CD4-positive, alpha-beta T cell treated with Interleukin-4 for 4 hours (primary cell): ENCODE data around the gene CPA3.

Source experiments
- DNase-seq: peaks from one replicate; pipeline ENCODE4 v3.0.0-alpha.2; 2020

Gene CPA3

GRCh38 chr3:148865049-148865448 is at the start of gene CPA3:
Gene CPA3, plus strand, starts transcription at chr3:148865296. Its CDS starts 12 bp downstream, at chr3:148865308.
- DNase-seq, result no peak

- no peak for DNase-seq
Measured at GRCh38 chr3:148815316-148816110, 49.6 kb upstream of the CPA3 start.

- no peak for DNase-seq
Measured at GRCh38 chr3:148816427-148816826, 48.7 kb upstream of the CPA3 start.

- no peak for DNase-seq
Measured at GRCh38 chr3:148816981-148817525, 48.0 kb upstream of the CPA3 start.

DNA sequence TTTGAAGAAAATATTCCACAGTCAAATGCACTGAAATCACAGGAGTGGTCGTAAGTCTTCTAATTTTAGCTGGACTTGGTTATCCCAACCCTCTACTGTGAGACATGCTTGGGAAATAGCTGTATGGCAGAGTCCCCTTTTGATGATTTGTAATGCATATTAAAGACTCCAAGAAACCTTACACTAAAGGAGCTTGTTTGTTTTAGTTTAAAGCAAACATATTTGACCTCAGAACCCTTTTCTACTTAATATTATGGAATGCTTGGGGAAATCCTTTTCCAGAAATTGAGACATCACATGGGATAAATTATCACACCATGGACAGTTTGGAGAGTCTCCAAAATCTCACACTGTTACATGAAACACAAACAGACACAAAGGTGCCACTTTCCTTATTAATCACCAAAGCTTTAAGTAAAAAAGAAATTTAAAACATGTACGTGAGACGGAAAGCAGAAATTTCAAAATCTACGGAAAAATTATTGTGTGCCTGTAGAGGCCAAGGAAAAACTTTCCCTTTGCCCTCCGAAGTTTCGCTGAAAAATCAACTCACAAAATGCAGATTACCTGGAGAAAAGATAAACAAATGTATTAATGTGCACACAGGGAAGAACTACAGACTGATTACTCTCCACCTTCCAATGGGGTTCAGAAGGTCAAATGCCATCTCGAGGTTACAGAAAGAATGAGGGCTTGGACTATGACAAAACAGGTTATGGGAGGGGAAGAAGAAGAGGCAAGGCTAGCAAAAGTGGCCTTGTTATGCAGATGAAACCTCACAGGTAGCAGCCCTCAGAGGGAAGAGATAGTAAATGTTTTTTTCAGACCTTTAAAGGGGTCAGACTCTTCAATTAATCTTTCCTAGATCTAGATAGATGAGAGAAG is 44.5 kb upstream of the CPA3 start:
- DNase-seq, result no peak

DNA sequence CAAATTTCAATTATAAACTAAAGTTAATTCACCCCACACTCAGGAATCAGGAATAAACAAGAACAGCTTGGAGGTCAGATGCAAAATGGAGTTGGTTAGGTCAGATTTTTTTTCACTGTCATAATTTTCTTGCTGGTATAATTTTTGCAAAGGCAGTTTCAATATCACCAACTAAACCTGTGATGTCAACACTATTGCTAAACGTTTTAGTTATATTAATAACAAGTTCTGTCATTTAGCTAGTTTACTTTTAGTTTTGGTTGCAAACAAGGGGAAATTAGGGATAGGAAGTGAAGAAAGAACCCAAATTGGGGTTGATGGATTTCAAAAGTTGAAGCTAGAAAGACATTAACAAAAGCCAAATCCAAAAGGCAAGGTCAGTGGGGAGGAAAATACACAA is 42.1 kb upstream of the CPA3 start:
- no peak for DNase-seq

DNA sequence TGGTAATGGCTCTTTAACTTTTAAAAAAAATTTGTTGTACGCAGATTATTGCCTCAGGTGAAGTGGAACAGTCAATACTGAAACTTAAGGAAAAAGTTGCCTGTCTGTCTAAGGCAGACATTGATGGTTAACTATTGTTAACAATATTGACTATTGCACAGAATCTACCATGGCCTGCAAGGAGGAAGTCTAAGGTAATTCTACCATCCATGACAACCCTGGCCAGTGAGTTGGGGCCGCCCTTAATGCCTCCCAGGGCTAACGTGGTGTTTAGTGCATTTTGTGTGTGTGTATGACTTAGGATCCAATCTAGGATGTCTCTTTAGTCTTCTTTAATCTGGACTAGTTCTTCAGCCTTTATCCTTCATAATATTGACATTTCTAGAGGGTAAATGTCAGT is 39.6 kb upstream of the CPA3 start:
- no peak for DNase-seq

DNA sequence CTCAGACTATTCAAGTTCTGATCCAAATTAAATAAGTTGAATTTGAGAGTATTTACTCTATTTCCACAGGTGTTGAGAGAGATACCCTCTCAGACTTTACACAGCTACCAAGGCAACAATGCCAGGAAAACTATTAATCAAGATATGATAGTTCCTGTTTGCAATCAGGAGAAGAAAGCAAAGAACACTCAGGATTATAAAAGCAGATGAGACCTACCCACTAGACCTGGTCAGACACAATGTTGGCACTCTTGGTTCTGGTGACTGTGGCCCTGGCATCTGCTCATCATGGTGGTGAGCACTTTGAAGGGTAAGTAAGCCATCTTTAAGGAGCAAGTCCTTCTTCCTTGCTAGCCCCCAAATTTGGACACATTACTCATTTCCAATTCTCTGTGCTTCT is 37.5 kb upstream of the CPA3 start, which contains the start of gene CPB1:
CPB1 (plus strand) TSS at position 227 of the 400 bp plus-strand sequence; CDS start at position 240, 13 bp downstream.
- DNase-seq, result no peak

DNA sequence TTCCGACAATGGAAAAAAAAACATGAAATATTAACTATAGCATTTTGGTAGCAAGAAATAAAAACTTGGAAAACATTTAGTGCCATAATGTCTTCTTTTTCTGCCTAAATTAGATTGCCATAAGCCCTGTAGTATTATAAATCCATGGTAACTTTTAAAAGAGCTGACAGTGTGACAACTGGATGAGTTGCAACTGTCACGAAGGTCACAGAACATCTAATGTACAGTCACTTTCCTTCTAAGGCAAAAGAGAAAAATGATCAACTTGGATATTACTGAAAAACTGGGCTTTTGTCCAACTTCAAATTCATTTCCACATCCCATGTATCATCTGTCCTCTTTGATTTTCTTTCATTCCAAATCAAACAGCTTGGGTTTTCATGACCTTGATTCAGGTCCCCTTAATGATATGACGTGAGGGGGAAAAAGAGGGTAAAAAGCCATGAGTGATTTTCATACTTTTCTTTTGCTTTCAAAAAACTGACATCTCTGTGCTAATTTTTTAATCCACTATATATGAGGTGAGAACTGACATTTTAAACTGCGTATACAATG is 36.9 kb upstream of the CPA3 start:
- no peak for DNase-seq

DNA sequence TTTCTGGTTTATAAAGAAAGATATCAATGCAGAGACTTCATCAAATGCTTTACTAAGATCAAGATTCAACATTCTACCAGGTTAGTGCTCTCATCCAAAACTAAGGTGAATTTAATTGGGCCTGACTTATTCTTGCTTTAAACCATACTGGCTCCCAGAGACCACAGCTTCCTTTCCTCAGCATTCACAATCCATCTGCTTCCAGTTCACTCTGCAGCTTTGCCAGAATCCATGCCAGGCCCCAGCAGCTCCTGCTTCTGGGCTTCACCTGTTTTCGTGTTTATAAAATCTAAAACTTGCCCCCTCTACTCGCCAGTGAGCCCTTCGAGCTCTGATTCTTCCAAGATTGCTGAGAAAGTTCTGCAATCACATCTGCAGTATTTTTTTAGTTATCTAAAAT is 35.2 kb upstream of the CPA3 start:
- DNase-seq, result no peak

- no peak for DNase-seq
Measured at GRCh38 chr3:148833223-148833622, 31.9 kb upstream of the CPA3 start.

DNA sequence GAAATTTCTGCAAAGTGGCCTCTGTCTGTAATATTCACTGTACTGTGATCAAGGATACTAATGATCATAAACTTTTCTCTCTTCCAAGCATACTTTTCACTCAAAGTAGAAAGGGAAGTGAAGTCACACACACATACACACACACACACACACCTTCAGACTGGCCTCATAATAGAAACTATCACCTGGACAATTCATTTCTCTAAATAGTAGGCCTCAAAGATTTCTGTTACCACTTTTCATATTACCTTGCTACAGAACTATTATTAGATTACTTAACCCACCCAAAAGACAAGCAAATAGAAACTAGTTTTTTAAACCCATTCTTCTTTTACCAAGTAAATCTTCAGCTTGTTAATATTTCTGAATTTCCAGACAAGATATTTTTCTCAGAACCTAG is 25.3 kb upstream of the CPA3 start:
- DNase-seq, result no peak

- no peak for DNase-seq
Measured at GRCh38 chr3:148840451-148840850, 24.6 kb upstream of the CPA3 start.

DNA sequence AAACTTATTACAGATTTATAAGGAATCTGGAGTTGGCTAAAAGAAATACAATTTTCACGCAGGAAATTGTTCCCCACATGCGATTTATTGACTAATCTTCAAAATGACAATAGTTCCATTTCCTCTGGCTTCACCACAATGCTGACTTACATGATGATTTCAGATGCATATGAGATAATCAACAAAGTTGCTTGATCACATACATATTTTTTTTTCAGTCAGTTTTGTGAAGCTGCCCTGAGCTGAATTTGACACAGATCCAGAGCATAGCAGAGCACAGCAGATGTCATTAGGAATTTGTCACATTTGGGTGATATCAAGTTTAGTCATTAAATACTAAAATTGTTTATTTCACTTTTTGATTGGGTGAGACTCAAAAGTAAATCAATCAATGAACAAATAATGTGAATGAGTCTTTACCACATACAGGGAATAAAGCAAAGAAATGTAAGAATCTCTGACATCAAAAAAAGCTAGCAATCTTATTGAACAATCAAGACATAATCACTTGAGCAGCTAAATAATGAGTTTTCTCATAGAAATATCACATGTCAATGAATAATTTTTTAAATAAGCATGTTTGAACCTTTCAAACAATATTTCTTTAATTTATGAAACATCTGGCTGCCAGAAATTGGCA is 19.2 kb upstream of the CPA3 start:
- DNase-seq, result no peak

DNA sequence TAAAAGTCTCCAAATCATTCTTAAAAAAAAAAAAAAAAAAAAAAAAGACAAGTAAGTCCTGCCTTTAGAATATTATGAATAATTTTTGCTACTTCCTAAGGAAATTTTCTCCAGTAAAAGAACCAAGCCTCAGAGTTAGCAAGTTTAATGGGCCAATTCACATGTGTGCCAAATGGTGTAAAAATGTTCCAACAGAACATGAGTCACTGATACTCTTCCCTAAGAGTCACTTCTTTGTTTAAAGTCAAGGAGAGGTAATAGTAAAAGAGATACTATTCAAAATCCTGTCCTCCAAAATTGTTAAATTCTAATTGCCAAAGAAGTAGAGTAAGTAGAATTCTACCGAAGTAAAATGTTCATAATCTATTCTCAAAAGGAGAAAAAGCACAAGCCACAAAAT is 17.7 kb upstream of the CPA3 start:
- DNase-seq, result no peak

- no peak for DNase-seq
Measured at GRCh38 chr3:148848410-148848809, 16.7 kb upstream of the CPA3 start.

DNA sequence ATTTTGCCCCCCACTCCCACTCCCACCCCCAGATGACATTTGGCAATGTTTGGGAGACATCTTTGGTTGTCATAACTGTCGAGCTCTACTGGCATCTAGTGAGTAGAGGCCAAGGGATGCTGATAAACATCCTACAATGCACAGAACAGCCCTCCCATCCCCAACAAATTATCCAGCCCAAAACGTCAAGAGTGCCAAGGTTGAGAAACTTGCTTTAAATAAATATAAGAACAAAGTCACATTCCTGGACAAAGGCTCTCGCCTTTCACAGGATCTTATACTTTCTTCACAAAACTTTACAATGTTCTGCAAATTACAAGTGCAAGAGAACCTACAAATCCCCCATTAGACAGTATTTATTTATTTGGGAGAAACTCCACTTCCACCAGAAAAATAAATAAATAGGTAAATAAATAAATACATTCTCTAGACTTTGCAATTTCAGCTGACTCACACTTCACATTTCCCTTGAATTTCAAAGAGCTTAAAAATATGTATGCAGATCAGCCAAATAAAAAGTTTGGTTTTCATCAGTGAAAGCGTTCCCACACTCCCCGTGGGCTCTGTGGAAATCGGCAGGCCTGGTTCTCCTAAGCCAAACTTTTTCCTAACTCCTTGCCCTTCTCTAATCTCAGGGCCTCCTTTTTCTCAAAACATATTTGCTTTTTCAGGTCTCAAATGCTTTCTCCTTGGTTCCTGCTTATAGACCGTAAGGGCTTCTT is 12.7 kb upstream of the CPA3 start:
- no peak for DNase-seq

DNA sequence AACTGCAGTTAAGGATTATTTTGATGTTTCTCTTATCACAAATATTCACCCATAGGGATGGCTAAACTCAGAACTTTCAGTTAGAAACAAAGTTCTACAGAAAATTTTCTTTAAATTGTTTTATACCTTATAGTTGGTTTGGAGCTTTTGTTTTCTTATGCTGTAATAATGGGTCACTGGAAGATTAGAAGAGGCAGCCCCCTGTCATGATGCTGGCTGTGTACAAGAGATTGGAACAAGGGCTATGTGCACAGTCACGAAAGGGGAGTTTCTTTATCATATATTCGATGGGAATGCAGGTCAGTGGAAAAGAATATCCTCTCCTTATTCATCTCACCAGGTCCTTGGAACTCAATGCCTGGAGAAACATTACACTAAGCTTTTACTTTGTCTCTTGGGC is 12.0 kb upstream of the CPA3 start:
- DNase-seq, result no peak

DNA sequence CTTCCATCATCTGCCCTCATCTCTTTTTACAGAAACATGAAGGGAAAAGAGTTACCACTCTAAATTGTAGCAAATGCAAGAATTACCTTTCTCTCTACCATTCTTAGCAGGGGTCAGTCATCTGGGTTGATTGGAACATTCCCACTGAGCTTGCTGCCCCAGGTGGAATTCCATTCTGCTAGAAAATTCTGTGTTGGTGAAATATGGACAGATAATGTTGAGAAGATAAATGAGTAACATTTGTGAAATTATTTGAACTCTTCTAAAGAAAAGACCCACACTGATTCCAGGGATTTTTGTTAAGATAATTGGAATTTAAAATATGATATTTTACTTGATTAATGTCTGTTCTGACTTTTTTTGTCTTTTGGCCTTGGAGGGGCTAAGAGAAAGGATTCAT is 11.0 kb upstream of the CPA3 start:
- DNase-seq, result no peak

- no peak for DNase-seq
Measured at GRCh38 chr3:148856384-148856783, 8.7 kb upstream of the CPA3 start.

GRCh38 chr3:148857316-148857715 is 7.8 kb upstream of the CPA3 start:
- no peak for DNase-seq

DNA sequence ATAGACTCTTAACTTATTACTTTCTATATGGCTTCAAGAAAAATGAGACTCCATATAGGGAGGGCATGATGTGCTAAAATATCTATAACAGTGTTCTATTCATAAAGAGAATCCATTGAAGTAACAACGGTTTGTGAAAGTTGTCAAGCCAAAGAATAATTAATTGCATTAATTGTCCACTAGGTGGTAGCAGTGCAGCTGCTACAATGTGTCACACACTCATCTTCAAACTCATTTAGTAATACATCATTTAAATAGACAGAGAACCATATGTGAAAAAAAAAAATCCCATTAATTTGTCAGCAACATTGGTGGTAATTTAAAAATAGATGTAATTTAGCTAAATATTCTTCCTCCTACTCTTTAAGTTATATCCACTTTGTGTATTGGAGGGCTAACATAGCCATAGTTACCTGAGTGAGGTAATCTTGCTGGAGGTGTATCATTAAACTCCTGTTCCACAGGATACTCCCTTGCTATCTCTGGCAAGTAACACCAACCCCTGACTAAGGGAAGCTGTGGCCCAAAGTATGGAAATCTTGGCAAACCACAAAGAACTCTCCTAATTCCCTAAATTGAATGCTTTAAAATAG is 3.7 kb upstream of the CPA3 start:
- peak; percentile 33 for DNase-seq
